HG02798 (cell line): ENCODE measurements around the gene CYP51A1.
"Not testable (repeated sequence)": the region's sequence is repeated elsewhere in the genome, so short reads cannot be mapped to it uniquely, and the experiment has no call there.

Experiments used
- ATAC-seq: cut with Tn5 transposase; IDR thresholded peaks from one replicate; pipeline ENCODE4 v1.9.1; 2021; ENCODE audit warnings: mild to moderate bottlenecking; ENCODE audit not compliant: unreplicated experiment, poor library complexity

Gene CYP51A1

DNA sequence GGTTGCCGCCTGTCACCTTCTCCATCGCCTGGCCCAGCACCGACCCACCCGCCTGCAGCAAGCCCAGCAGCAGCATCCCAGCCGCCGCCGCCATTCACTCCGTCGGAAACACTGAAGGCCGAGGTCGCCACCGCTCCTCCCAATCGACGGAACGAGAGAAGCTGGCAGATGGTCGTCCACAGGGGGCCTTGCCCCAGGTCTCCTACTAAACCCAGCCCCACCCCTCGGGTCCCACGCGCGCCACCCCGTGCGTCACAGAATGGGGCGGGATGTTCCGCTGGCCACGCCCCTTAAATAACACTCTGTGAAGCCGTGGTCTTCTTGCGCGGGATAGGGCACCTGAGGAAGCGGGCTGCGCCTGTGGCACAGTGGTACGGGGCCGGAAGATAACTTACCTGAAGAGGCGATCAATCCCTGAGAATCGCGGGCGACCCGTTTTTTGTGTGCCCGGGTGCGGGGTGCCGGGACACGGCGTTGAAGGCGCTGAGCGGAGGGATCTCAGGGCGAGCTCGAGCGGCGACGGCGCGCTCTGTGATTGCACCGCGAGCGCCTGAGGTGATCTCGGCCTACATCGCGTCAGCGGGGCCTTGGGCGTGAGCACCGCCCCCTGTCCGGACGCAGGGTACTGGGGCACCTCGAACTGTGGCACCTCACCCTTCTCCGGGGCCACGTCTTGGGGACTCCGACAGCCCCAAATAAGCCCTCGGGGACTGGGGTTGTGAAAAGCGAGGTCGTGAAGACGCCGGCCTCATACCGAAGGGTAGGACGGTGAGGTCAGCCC, at the start of gene CYP51A1:
Gene CYP51A1 (minus strand): TSS at position 207 of the 781 bp plus-strand sequence. CDS start 113 bp downstream, at position 94.
- ATAC-seq = peak; percentile 92

- peak; percentile 100 for ATAC-seq
Measured at GRCh38 chr7:92178928-92179924, 44.9 kb upstream of the CYP51A1 start, which contains the start of gene LRRD1. LRRD1 (minus strand) TSS chr7:92179142; CDS start chr7:92165202, 13,940 bp downstream.

GRCh38 chr7:92177362-92177761, 43.1 kb upstream of the CYP51A1 start:
- ATAC-seq = no peak

GRCh38 chr7:92169529-92169928, 35.3 kb upstream of the CYP51A1 start:
- ATAC-seq = not testable (repeated sequence)

DNA sequence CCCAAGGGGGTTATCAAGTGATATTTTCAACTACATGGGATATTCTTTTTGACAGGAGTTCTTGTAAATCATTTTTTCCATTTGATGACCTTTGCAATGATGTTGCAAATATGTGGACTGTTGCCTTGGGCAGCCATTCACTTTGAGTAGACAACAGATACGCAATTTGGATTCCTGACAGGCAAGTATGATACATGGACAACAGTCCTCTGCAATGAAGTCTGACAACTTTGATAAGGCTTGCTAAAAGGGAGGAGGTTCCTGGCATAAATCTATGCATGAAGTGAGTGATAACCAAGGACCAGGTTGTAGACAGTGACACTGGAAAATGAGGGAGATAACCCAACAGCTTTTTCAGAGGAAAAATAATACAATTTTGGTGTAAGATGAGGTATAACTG, 27.0 kb upstream of the CYP51A1 start:
- ATAC-seq = no peak

DNA sequence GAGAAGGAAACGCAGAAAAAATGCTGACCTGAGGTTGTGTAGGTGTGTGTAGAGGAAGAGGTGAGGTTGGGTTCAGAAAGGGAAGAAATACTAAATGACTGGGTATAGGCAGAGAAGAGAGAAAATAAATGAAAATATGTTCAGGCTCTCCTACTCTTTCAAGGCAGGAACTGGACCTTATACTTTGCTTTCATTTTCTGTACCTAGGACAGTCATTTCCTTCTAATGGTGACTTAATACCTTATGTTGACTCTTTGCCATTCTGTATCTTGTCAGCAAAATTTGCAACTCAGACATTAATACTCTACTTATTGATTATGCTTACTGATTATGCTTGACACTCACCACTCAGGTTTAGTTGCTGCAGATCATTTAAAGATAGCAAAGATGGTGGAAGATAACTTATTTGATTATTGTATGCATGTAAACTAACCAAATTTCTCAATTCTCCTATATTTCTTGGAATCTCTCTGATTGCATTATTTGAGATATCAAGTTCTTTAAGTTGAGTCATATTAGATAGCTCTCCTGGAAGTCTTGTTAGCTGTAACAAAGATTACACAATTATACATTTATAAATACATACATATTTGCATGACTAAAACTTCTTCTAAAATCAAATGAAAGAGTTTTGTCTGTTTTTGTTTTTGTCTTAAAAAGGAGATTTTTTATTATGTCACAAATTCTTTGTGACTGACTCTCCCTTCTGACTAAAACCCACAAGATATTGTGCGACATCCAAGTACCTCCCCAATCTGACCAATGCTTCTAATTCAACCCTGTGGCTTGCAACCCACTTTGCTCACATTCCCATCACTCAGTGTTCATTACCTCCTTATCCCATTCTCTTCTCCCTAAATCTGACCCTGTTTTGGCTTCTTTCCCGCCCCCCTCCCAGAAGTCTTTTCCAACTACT, 24.6 kb upstream of the CYP51A1 start:
- ATAC-seq = peak; percentile 65

GRCh38 chr7:92156990-92157389, 22.7 kb upstream of the CYP51A1 start:
- ATAC-seq = no peak

- no peak for ATAC-seq
Measured at GRCh38 chr7:92155108-92155739, 20.9 kb upstream of the CYP51A1 start.

GRCh38 chr7:92150450-92151017, 16.3 kb upstream of the CYP51A1 start:
- no peak for ATAC-seq

- ATAC-seq = no peak
Measured at GRCh38 chr7:92149736-92150239, 15.5 kb upstream of the CYP51A1 start.

- ATAC-seq = not testable (repeated sequence)
Measured at GRCh38 chr7:92143192-92143880, 9.1 kb upstream of the CYP51A1 start.

- ATAC-seq = not testable (repeated sequence)
Measured at GRCh38 chr7:92142791-92143190, 8.5 kb upstream of the CYP51A1 start.

- ATAC-seq = no peak
Measured at GRCh38 chr7:92141161-92141560, 6.9 kb upstream of the CYP51A1 start.

DNA sequence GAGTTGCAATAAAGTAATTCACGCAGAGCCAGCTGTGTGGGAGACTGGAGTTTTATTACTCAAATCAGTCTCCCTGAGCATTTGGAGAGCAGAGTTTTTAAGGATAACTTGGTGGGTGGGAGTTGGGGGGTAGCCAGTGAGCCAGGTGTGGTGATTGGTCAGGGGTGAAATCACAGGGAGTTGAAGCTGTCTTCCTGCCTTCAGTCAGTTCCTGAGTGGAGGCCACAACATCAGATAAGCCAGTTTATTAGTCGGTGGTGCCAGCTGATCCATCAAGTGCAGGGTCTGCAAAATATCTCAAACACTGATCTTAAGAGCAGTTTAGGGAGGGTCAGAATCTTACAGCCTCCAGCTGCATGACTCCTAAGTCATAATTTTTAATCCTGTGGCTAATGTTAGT, 3.3 kb upstream of the CYP51A1 start:
- ATAC-seq = no peak

DNA sequence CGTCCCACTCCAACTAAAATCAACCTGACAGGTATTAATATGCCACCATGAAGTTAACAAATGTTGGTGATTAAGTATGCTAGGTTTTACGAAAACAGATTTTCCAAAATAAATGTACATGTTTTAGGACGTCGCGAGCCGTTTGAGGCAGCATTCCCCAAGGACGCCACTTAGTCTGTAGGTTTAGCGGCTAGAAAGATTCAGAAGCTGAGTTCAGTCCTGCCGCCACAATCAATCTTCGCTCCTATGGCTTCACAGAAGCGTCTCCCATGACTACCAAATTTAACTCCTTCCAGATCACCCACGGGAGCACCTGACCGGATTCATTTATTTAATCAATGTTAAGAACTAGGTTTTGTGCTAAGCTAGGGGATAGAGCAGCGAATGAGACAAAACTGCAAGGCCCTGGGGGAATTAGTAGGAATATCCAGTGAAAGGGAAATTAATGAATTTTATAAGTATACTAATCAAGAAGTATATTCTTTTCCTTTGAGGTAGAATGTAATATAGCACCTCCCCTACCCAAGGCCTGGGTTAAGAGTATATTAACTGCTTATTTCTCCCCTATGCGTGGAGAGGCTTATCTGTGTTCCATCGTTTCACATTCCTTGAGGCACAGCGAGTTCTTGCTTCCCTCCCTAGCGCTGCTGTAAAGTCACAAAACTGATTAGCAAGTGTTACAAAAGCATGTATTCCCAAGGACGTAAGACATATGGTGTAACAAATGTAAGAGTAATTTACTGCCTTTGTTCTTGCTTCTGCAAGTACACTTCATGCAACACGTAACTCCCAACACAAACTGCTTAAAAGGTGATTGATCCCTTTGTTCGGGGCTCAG, 994 bp upstream of the CYP51A1 start:
- no peak for ATAC-seq

DNA sequence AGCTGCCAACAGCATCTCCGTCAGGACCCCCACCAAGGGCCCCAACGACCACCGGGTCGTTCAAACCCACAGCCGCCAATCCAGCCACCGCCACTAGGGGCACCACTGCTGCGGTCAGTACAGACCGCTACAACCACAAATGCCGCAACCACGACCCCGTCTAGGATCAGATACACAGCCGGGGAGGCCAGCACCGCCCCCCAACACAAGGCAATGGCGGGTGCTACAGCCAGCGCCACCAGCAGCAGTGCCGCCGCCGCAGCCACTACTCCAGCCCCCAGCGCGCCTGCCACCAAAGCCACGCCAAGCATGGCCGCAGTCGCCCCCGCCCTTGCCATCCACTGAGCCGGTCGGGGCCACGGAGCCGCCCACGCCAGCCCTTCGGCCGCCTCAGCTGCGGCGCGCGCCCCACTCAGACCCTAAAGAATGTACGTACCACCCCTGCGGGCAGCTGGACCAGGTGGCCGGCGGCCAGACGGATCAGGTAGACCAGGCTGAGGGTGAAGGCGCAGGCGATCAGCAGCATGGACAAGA, 473 bp downstream of the CYP51A1 start:
- peak; percentile 32 for ATAC-seq

GRCh38 chr7:92133133-92133736, 1.0 kb downstream of the CYP51A1 start:
- ATAC-seq = no peak
